Renal cortical epithelial cell (primary cell): Measurements from ENCODE around the gene DTL. TPM values are rescaled to one million over a fixed set of nuclear protein-coding genes. Genes with fewer than 3 reads are reported as not detected.

ENCODE experiments used
- DNase-seq: peaks from one replicate; pipeline ENCODE4 v3.0.0-alpha.2; 2011; ENCODE audit warnings: low read depth
- total RNA-seq: library from RNA; depleted of rRNA; stranded (reverse); fragments of >200 nt; gene quantifications from 2 replicates; pipeline ENCODE4 v1.2.3, GENCODE V29; 2014

DTL gene
- total RNA-seq, 1 donor from 2014 or later: 1.1 TPM

GRCh38 chr1:212127221-212127620 is 91.7 kb downstream of the DTL start:
- no peak for DNase-seq

- no peak for DNase-seq
Observed at GRCh38 chr1:212129781-212130180, 94.2 kb downstream of the DTL start.

DNA sequence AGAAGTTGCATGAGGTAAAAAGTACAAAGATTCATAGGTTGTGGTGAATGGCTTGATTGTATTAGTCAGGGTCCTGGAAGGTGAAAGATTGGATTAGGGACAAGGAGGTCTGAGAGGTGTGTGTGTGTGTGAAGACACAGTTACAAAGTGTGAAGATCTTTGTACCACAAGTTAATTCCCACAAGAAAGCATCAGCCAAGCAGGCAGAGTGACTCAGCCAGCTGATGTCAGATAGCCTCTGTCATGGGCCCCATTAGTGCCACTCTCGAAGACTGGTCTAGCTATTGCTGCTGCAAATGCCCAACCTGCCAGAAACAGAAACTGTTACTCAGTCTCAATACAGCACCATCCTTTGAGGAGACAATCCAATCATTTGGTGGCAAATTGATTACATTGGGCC is 96.5 kb downstream of the DTL start:
- peak; percentile 74 for DNase-seq

- DNase-seq: no peak
Observed at GRCh38 chr1:212133319-212133718, 97.8 kb downstream of the DTL start.

- no peak for DNase-seq
Observed at GRCh38 chr1:212135166-212135565, 99.6 kb downstream of the DTL start.

GRCh38 chr1:212137854-212138253 is 102.3 kb downstream of the DTL start:
- no peak for DNase-seq

DNA sequence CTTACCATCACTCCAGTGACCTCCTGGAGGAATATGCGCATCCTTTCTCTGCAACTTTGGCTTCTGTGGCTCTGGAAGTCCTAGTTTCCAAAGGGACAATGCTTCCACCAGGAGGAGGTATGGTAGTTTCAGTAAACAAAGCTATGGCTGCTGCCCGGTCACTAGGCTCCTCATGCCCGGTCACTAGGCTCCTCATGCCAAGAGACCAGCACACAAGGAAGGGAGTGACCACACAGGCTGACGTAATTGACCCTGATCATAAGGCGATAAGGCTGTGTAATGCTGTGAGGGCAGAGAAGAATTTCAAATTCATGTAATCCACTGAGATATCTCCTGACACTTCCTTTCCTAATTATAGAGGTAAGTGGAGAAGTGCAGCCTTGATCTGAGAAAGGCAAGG is 102.9 kb downstream of the DTL start:
- DNase-seq: peak; percentile 2

- DNase-seq: no peak
Observed at GRCh38 chr1:212139526-212140135, 104.1 kb downstream of the DTL start.

GRCh38 chr1:212141404-212141803 is 105.9 kb downstream of the DTL start:
- DNase-seq: no peak

GRCh38 chr1:212142883-212143530 is 107.5 kb downstream of the DTL start:
- DNase-seq: no peak

DNA sequence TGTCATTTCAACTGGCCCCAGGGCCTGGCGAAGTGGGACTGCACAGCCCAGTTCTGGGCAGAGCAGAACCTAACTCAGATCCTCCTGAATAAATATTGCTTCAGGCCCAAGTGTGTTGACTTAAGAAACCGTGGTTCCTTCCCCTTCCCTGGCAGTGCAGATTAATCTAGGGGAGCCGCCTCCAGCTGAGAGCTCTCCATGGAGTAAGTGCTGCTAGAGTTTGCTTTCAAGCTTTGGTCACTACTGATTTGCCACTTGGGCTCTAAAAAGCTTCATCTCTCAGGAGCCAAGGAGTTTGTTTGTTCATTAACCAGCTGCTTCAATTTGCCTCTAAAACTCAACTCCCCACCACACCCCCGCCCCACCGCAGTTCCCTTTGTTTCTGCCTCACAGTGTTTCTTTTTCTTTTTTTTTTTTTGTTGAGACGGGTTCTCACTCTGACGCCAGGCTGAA is 112.1 kb downstream of the DTL start:
- DNase-seq: peak; percentile 92

- no peak for DNase-seq
Observed at GRCh38 chr1:212149566-212149965, 114.0 kb downstream of the DTL start.

DNA sequence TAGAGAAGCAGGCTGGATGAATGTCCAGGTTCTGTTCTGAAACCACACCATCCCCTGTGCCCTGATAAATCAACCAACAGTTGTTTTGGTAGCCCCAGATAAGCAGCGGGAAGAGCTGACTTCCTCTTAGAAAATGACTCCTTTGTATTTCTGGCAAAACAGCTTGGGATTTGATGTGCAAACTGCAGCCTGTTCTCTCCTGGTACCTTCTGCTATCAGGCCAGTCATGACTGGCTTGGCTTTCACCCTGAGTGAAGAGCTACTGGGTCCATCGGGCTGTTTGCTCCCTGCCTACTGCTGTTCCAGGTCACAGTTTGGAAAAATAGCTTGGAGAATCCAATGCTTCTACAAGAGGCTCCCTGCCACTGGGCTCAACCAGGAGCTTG is 116.8 kb downstream of the DTL start:
- no peak for DNase-seq

DNA sequence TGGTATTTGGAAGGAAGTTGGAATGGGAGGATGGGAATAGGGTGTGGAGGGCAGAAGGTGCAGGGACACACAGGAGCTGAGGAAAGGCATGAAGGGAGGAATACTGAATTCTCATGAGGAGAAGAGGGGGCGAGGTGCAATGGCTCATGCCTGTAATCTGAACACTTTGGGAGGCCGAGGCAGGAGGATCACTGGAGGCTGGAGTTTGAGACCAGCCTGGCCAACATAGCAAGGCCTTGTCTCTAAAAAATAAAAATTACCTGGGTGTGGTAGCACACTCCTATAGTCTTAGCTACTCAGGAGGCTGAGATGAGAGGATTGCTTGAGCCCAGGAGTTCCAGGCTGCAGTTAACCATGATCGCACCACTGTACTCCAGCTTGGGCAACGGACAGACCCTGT is 117.3 kb downstream of the DTL start:
- DNase-seq: no peak

GRCh38 chr1:212153635-212154034 is 118.1 kb downstream of the DTL start:
- no peak for DNase-seq

Other genes starting within 250 kb of the DTL start
- 55.4 and 79.2 TPM in 2 replicates for gene LPGAT1, start 205.0 kb upstream of the DTL start, total RNA-seq
- 10.4 and 18.9 TPM in 2 replicates for gene INTS7, start 191 bp upstream of the DTL start, total RNA-seq
- 38.9 and 41.7 TPM in 2 replicates for gene PPP2R5A, start 249.7 kb downstream of the DTL start, total RNA-seq